B cell (primary cell): ENCODE measurements around the gene CFAP157.

Source experiments
- EZH2 ChIP-seq: IDR thresholded peaks from 2 replicates; pipeline ENCODE4 v1.6.1; 2012; ENCODE audit warnings: borderline replicate concordance, low read depth, mild to moderate bottlenecking, moderate library complexity, low read length; ENCODE audit not compliant: insufficient read depth, poor library complexity, severe bottlenecking
- TF ChIP-seq, protein P1 (sequence below): fragments of 200-600 bp; IDR thresholded peaks from one replicate; pipeline ENCODE4 v1.8.0; 2022; ENCODE audit warnings: antibody characterized with exemption, mild to moderate bottlenecking

DNA sequence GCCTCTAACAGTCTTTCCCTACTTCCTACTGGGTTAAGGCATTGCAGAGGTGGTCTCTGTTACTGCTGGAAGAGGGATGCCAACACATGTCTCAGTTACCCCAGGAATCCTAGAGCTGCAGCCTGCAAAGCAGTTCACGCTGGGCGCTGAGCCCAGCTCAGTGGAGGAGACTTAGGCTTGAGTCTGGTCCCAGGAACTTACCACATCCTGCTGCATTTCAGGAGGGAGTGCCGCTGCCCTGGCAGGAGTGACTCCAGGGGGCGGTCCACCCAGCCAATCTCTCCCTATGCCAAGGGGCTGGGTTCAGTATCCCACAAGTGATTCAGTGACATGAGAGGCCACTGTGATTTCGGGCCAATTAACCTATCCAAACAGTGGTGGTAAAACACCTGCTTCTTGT lies 16.7 kb downstream of the CFAP157 start:
- TF ChIP-seq, protein P1, sequence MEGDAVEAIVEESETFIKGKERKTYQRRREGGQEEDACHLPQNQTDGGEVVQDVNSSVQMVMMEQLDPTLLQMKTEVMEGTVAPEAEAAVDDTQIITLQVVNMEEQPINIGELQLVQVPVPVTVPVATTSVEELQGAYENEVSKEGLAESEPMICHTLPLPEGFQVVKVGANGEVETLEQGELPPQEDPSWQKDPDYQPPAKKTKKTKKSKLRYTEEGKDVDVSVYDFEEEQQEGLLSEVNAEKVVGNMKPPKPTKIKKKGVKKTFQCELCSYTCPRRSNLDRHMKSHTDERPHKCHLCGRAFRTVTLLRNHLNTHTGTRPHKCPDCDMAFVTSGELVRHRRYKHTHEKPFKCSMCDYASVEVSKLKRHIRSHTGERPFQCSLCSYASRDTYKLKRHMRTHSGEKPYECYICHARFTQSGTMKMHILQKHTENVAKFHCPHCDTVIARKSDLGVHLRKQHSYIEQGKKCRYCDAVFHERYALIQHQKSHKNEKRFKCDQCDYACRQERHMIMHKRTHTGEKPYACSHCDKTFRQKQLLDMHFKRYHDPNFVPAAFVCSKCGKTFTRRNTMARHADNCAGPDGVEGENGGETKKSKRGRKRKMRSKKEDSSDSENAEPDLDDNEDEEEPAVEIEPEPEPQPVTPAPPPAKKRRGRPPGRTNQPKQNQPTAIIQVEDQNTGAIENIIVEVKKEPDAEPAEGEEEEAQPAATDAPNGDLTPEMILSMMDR = no peak
- no peak for TF ChIP-seq EZH2
